ENCODE data around the gene RCAN2.

Gene RCAN2

DNA sequence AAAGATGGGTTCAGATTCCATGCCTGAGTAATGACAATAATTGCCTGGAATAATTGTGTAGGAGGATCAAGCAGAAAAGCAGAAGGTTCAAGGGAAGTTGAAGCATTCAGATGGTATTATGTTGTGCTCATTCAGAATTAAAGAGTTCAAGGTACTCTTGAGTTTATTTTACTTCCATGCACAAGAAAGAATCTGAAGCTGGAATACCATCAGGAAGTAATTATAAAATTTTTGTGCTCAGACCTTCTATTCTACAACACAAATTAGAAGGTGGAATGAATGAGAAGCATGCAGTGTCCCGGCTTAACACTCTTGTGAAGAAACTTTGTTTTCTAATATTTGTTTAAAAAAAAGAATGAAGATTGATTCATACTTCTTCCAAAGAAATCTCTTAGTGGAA is 181.1 kb downstream of the RCAN2 start:
- Histone ChIP-seq H3K36me3 (ENCODE audit: control insufficient read depth, insufficient read depth, low read length) (no peaks in the 10 kb centered on the region), H3K4me2 (ENCODE audit: low read length) (no peak overlapping the region), H3K79me2 (peaks cover 2% of the 10 kb centered on the region), H3K27me3 (ENCODE audit: control insufficient read depth, insufficient read depth, low read length) (no peaks in the 10 kb centered on the region), H3K4me1 (no peaks in the 10 kb centered on the region), H3K9me3 (ENCODE audit: control insufficient read depth, low read length) (no peaks in the 10 kb centered on the region), H2AFZ (no peak overlapping the region), H3K9ac (no peak overlapping the region), H3K27ac (no peak overlapping the region), H3K4me3 (ENCODE audit: low read depth, low read length) (no peak overlapping the region)
- TF ChIP-seq, protein P1, sequence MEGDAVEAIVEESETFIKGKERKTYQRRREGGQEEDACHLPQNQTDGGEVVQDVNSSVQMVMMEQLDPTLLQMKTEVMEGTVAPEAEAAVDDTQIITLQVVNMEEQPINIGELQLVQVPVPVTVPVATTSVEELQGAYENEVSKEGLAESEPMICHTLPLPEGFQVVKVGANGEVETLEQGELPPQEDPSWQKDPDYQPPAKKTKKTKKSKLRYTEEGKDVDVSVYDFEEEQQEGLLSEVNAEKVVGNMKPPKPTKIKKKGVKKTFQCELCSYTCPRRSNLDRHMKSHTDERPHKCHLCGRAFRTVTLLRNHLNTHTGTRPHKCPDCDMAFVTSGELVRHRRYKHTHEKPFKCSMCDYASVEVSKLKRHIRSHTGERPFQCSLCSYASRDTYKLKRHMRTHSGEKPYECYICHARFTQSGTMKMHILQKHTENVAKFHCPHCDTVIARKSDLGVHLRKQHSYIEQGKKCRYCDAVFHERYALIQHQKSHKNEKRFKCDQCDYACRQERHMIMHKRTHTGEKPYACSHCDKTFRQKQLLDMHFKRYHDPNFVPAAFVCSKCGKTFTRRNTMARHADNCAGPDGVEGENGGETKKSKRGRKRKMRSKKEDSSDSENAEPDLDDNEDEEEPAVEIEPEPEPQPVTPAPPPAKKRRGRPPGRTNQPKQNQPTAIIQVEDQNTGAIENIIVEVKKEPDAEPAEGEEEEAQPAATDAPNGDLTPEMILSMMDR (IDR thresholded peaks at IDR 0.05) = no peak

DNA sequence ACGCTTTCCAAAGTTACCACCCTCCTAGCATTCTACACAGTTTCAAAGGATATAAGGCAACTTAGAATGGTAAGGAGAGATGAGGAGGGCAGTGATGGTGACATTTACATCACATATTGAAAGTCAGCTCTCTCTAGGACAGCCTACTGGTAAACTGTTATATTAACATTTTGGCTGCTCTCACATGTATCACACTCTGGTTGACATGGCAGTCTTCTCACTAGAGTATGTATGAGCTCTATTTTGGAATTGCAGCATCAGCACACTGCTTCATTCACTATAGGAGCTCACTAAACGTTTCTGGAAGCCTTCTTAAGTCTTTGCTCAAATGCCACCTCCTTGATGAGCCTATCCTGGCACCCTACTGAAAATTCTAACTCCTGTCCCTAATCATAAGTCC is 184.8 kb downstream of the RCAN2 start:
- peaks cover 12% of the 10 kb centered on the region for H3K4me1 ChIP-seq
- H3K27ac ChIP-seq = no peak overlapping the region
- H2AFZ ChIP-seq = no peak overlapping the region
- no peaks in the 10 kb centered on the region for H3K79me2 ChIP-seq
- no peak overlapping the region for H3K9ac ChIP-seq
- no peaks in the 10 kb centered on the region for H3K27me3 ChIP-seq (ENCODE audit: control insufficient read depth, insufficient read depth, low read length)
- H3K4me2 ChIP-seq (ENCODE audit: low read length) = no peak overlapping the region
- H3K36me3 ChIP-seq (ENCODE audit: control insufficient read depth, insufficient read depth, low read length) = no peaks in the 10 kb centered on the region
- H3K4me3 ChIP-seq (ENCODE audit: low read depth, low read length) = no peak overlapping the region
- TF ChIP-seq, protein P1 (IDR thresholded peaks at IDR 0.05) = no peak
- H3K9me3 ChIP-seq (ENCODE audit: control insufficient read depth, low read length) = no peaks in the 10 kb centered on the region

DNA sequence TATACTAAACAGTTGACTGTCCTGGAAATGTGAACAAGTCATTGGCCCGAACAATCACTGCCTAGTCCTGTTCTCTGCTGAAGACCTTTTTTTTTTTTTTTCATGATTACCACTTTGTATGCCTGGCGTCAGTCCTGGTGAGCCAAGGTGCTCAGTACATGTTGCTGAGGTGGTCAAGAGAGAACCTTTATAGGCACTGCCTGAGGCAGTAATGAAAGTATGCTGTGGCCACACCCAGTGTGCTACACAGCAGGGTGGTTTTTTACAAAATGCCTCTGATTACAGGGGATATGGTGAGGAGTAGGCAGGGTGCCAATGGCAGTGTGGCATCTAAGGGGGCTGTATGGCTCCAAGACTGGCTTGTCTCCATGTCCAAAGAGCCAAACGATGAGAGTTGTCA is 185.4 kb downstream of the RCAN2 start:
- Histone ChIP-seq H3K4me1 (peaks cover 12% of the 10 kb centered on the region), H3K36me3 (ENCODE audit: control insufficient read depth, insufficient read depth, low read length) (no peaks in the 10 kb centered on the region), H3K27me3 (ENCODE audit: control insufficient read depth, insufficient read depth, low read length) (no peaks in the 10 kb centered on the region), H3K9me3 (ENCODE audit: control insufficient read depth, low read length) (no peaks in the 10 kb centered on the region), H3K4me3 (ENCODE audit: low read depth, low read length) (no peak overlapping the region), H3K4me2 (ENCODE audit: low read length) (no peak overlapping the region), H3K27ac (no peak overlapping the region), H3K79me2 (no peaks in the 10 kb centered on the region), H3K9ac (no peak overlapping the region), H2AFZ (no peak overlapping the region)
- TF ChIP-seq, protein P1 (IDR thresholded peaks at IDR 0.05) = no peak

DNA sequence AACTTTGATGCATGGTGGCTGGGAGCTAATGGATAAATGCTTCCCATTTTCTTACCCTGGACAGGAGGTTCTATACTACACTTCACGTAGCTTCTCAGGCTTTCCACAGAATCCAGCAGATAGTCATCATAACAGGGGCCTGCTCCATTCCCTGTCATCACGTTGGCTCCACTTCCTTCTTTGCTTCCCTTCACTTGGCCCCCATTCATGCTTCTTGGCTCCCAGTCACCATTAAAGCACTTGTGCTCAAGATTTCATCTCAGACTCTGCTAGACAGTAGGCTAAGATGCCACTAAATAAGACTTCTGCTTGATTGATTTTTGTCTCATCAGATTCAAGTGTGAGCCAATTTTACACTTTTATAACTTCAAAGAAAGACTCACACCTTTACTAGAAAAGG is 186.0 kb downstream of the RCAN2 start:
- H3K9me3 ChIP-seq (ENCODE audit: control insufficient read depth, low read length) = no peaks in the 10 kb centered on the region
- TF ChIP-seq, protein P1 (IDR thresholded peaks at IDR 0.05) = no peak
- H3K79me2 ChIP-seq = no peaks in the 10 kb centered on the region

DNA sequence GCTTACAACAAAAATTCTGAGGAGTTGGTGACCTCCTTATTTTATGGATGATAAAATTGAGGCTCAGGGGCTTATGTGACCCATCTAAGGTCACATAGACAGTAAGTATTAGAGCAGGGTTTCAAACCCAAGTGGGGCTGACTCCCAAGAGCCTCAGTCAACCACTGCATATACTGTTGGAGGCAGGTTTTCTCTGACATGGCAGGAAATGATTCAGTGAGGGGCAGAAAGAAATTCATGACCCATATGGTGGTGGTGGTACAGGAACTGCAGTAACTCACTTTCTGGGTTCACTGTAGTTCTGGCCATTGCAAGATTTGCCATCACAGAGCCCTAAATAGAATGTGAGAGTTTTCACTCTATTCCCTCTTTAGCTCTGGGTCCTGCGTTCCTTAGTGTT is 188.4 kb downstream of the RCAN2 start:
- no peak overlapping the region for H2AFZ ChIP-seq
- TF ChIP-seq, protein P1 (IDR thresholded peaks at IDR 0.05) = no peak
- H3K9ac ChIP-seq = no peak overlapping the region
- no peaks in the 10 kb centered on the region for H3K36me3 ChIP-seq (ENCODE audit: control insufficient read depth, insufficient read depth, low read length)
- H3K4me1 ChIP-seq = peaks cover 12% of the 10 kb centered on the region
- no peak overlapping the region for H3K4me2 ChIP-seq (ENCODE audit: low read length)
- no peaks in the 10 kb centered on the region for H3K9me3 ChIP-seq (ENCODE audit: control insufficient read depth, low read length)
- H3K27me3 ChIP-seq (ENCODE audit: control insufficient read depth, insufficient read depth, low read length) = no peaks in the 10 kb centered on the region
- no peak overlapping the region for H3K27ac ChIP-seq
- no peaks in the 10 kb centered on the region for H3K79me2 ChIP-seq
- no peak overlapping the region for H3K4me3 ChIP-seq (ENCODE audit: low read depth, low read length)

More for the DNA sequence above, 186.0 kb downstream of the RCAN2 start:
- no peak overlapping the region for H3K4me3 ChIP-seq (ENCODE audit: low read depth, low read length)
- H3K27ac ChIP-seq = no peak overlapping the region
- H3K4me1 ChIP-seq = peaks cover 12% of the 10 kb centered on the region
- no peak overlapping the region for H2AFZ ChIP-seq
- H3K4me2 ChIP-seq (ENCODE audit: low read length) = no peak overlapping the region
- no peak overlapping the region for H3K9ac ChIP-seq
- no peaks in the 10 kb centered on the region for H3K27me3 ChIP-seq (ENCODE audit: control insufficient read depth, insufficient read depth, low read length)
- H3K36me3 ChIP-seq (ENCODE audit: control insufficient read depth, insufficient read depth, low read length) = no peaks in the 10 kb centered on the region
